NCI-H2227 (cell line): Measurements from ENCODE around the gene IRX3.
"Not testable (repeated sequence)": the region's sequence is repeated elsewhere in the genome, so short reads cannot be mapped to it uniquely, and the experiment has no call there.

Experiments
- DNase-seq: peaks from one replicate; lab custom pipeline; 2025; ENCODE audit not compliant: unreplicated experiment; lab: John Stamatoyannopoulos, UW

IRX3 gene

DNA sequence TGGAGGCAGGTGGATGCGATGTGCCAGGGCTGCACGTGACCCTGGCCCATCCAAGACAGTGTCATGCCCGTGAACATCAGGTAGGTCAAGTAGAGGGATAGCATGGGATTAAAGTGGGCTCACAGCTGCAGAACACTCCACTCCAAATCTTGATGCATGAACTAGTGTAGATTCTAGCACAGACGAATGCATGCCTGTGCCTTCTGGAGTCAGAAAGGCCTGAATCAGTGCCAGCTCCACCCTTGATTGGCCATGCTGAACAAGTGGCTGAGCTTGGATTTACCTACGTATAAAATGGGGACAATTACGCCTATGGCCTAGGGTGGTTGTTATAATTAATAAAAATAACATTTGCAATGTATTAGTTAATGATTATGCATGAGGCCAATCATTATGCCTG is 10.6 kb downstream of the IRX3 start:
- DNase-seq: no peak

DNA sequence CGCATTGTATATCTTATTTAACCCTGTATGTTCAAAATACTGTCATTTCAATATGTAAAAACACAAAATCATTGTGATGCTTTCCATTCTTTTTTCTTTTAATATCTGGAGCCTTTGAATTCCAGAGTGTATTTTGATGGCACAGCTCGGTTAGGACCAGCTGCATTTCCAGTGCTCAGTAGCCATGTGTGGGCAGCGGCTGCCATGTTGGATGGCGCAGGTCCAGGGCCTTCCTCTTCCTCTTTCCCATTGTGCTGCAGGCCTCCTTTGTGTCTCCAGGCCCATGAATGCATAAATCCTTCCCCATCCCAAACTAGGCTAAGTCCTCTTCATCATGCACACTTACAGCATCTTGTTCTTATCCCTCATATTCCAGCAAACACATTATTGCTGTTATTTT is 13.0 kb downstream of the IRX3 start:
- no peak for DNase-seq

DNA sequence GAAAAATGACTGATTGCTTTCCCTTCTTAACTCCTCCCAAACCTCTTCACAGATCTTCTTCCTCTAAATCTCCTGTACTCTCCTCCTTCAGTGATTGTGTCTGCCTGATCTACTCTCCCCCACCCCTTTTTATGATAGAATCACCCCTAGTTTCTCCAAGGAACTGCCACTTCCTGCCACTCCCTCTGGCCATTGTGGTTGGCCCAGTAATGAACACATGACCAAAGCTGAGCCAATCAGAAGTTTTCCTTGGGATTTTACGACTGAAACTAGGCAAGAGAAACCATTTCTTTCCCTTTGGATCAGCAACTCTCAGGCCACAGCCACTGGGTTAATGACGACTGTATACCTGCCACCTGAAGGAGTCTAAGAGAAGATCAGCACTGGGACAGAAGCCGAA is 15.9 kb downstream of the IRX3 start:
- DNase-seq: no peak

DNA sequence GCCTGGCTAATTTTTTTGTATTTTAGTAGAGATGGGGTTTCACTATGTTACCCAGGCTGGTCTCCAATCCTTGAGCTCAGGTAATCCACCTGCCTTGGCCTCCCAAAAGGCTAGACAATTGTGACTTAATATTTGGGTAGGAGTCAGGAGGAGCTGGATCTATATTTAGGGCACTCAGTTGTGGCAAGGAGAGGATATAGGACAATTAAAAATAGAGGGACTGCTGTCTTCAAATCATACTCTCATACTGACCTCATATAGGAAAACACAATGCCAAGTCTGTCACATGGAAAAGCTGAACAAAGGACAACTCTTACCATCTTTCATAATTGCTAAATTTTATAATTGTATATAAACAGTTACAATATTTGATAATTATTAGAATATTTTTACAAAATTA is 17.1 kb downstream of the IRX3 start:
- no peak for DNase-seq

DNA sequence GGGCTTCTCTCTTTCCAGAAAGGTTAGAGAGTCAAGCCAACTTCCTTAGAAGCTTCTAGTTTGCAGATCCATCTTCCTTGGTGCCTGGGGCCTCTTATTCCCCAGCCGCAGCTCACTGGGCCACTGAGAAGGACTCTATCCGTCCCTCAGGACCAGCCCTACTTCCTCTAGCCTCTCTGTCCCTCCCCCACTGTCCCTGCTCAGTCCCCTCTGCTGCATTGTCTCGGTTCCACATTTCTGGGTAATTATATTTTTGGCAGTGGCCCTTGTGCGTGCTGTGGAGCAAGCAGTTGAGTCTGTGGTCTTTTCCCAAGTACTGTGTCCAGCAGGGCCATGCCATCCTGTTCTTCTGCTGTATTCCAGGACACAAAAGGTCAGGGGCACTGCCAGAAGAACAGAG is 17.8 kb downstream of the IRX3 start:
- DNase-seq: no peak

DNA sequence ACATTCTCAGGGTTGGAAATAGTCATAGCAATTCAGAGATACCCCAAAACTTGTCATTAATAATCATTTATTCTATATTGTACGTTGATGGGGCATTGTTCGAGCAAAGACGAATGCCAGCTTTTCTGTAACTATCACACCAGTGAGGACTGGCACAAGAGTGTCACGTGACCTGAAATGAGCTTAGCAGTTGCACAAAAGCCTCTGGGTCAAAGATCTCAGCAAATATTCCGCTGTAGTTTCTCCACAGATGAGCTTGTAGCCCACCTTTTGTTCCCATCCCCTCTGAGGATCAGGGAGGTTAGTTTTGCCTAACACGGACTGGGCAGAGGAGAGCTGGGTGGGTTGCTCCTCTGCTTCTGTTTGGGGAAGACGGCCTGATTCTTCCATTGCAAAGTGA is 18.2 kb downstream of the IRX3 start:
- DNase-seq: no peak

DNA sequence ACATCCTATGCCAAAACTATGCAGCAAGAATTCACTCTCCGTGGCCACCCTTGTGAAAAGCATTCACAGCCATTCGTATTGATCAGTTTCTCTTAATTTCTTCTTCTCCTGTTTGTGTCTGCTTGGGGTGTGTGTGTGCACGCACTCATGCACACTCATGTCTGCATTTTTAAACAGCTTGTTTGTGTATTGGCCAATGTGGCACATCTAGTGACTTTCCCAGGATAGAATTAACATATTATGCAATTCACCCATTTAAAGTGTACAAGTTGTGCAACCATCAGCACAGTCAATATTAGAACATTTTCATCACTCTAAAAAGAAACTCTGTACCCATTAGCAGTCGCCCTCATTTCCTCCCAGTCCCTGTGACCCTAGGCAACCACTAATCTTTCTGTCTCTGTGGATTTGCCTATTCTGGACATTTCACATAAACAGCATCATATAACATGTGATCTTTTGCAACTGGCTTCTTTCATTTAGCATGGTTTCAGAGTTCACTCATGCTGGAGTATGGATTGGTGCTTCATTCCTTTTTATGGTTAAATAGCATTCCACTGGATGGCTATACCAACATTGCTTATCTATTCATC is 20.1 kb downstream of the IRX3 start:
- DNase-seq: no peak

DNA sequence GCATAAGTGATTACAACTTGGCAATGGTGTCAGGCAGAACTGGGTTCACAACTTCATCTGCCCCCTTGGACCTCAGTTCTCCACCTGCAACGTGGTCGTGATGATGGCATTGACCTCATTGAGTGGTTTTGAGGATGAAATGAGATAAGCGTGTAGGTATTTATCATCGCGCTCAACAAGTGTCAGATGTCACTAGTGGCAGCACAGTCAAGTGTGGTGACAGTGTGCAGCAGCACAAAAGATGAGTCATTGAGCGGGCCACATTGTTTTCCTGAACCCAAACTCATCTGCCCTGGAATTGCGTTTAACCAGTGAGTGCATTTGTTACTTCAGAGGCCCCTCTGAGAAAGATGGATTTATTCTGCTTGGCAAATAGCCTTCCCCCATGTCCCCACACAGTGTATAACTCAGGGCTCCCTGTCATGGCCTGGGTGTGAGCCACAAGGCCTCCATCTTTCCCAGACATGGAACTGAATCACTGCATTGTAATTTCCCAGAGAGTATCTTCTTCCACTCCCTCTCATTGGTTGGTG is 20.9 kb downstream of the IRX3 start:
- DNase-seq: no peak

DNA sequence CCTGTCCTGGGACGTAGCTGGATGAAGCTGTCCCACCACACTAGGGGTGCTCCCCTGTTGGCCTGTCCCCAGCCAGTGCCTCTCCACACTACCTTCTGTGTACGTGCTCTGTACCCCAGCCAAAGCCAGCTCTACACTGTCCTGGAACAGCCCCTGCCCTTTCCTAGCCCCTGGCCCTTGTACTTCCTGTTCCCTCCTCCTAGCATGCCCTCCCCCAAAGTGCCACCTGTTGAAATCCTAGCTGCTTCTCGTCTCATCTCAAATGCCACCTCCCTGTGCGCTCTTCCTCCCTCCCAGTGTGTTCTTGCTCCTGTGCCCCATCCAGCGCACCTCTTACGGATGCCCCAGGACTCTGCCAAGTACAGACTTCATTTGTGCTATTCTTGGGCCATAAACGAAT is 33.5 kb downstream of the IRX3 start:
- DNase-seq: no peak

DNA sequence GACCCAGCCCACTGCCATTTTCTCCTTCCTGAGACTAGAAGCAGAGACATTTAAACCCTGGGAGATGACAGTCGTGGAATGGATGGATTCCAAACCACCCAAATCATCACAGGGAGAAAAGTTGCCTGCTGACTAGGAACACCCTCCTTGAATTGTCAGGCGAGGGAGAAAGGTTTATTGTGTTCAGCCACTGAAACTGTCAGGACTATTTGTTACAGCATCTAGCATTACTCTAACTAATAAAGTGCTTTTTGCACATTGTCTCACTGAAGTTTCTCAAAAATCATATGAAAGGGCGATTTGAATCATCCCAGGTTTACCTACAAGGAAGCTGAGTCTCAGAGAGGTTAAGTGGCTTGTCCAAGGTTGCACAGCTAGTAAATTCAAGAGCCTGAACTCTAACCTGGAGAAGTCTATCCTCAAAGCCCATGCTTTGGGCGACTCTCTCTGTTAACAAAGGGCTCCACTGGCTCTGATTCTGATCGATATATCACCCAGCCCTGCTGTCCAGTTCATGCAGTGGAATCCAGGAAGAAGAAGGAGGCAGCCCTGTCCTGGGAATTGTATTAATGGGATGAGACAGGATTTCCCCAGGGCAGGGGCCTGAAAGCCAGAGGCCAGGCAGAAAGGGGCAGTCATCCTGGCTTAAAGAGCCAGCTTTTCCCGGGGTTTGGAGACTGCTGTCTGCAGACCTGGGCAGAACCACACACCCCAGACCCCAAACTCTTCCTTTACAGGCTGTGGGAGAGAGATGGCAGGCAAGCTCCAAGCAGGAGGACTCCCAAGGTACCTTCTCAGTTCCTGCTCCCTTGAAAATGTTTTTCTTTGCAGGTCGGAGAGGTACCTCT is 37.5 kb downstream of the IRX3 start:
- DNase-seq: no peak

DNA sequence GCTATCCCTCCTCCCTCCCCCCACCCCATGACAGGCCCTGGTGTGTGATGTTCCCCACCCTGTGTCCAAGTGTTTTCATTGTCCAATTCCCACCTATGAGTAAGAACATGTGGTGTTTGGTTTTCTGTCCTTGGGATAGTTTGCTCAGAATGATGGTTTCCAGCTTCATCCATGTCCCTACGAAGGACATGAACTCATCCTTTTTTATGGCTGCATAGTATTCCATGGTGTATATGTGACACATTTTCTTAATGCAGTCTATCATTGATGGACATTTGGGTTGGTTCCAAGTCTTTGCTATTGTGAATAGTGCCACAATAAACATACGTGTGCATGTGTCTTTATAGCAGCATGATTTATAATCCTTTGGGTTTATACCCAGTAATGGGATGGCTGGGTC is 38.9 kb downstream of the IRX3 start:
- DNase-seq: not testable (repeated sequence)

DNA sequence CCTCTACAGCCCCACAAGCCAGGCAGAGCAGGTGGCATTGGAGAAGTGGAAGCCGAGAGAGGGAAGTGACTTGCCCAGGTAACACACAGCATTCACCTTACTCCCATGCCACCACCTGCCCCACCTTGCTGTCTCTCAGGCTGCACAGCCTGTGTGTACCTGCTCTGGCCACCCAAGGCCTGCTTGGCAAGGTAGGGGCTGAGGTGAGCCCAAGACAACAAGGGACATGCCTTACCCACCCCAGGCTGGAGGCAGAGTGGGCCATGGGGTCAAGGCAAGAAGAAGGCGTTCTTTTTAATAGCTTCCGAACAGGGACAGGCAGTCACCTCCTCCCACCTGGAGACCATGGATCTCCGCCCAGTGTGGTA is 40.1 kb downstream of the IRX3 start:
- DNase-seq: no peak

DNA sequence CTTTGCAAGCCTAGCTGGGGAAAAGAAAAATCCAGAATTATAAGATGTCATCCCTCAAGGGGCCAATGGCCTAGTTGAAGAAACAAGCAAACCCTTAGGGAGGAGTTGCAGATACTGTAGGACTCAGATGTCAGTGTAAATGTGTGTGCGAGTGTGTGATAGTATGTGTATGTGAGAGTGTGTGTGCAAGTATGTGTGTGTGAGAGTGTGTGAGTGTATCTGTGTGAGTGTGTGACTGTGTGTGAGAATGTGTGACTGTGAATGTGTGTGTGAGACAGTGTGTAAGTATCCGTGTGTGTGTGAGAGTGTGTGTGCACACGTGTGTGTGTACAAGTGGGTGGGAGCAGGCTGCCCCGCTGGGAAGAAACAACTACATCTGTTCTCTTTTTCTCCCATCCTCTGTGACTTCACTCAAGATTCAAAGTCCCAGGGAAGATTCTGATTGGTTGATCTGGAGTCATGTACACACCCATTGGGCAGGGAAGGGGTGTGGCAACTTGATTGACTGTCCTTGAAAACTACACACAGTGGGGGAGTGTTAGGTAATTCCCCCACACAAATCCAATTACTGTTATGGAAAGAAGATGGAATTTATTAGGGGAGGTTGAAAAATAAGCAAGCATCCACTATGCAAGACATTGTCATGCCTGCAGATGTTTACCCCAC is 40.7 kb downstream of the IRX3 start:
- DNase-seq: no peak

DNA sequence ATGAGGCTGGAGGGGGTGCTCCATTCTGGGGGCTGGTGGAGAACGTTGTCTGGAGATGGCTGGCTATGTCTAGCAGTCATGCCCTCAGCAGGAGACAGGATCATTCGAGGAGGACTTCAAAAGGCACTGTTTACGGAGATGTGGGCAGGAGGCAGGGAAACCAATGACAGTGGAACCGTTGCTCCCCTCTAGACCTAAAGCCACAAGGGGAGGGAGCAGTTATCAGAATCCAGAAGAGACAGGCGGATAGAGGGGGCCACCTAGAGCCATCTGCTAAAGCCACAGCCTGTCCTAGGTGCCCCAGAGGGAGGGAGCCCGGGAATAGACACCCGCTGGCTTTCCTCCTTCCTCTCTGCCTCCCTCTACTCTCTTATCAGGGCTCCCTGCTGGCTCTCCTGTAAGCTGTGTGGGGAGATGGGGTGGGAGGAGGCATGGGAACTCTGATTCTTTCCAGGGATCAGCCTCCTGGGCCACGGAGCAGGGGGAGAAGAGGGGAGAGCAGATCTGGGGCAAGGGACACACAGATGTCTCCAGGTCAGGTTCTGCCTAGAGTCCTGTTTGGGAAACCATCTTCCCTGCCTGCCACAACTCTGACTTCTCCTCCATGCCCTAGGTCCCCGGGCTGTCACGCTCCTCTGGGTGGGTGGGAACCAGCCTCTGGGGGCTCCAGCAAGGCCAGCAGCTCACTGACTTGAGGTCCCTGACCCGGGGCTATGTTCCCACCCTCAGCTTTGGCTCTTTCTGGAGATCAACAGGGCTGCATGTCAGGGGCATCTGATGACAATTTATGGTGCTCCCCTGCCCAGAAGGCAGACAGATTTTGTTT is 42.3 kb downstream of the IRX3 start:
- no peak for DNase-seq

DNA sequence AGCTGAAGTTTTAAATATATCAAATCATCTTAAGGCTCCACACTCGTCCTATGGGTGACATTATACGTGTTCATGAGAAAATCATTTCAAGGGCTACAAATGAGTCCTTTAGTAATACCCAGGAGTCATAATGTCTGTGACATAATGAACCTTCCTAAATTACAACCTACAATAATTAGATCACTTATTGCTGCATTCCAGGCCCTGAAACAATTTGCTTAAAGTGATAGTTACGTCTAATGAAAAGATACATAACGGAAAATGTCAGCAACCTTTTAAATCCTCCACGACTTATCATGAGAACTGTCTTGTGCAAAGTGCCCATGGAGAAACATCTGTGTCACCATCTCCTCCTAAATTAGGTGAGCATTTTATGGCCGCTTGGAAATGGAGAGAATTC is 43.4 kb downstream of the IRX3 start:
- no peak for DNase-seq

DNA sequence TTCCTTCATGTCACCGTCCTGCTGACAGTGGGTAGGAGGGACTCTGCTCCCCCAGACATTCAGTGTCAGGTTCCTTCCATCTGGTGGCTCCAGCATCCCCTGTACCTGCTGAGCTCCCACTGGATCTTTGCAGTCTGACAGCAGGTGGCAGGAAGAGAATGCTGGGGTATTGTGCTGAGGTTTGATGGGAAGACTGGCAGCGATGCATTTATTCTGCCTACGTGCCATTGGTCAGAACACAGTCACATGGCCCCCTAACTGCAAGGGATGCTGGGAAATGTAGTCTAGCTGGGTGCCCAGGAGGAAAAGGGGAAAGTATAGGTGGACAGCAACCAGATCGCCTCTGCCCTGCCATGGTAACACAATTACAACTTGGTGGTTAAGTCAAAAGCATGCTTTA is 44.4 kb downstream of the IRX3 start:
- peak; percentile 2 for DNase-seq

DNA sequence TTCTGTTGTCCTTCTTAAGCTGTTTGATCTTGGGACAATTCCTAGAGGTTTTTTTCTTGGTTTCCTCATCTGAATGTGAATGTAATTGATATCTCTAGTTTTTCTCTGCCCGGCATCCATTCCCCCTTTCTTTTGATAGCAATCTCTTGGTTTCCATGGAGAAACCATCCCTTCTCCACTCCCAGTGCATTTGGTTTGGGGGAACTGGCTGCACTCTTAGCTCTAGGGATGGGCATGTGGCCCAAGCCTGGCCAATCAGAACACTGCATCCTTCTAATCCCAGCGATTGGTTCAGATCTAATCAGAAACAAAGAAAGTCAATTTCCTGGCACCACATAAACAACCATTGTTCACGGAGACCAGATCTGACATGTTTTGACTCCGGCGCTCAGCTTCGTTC is 45.1 kb downstream of the IRX3 start:
- no peak for DNase-seq

DNA sequence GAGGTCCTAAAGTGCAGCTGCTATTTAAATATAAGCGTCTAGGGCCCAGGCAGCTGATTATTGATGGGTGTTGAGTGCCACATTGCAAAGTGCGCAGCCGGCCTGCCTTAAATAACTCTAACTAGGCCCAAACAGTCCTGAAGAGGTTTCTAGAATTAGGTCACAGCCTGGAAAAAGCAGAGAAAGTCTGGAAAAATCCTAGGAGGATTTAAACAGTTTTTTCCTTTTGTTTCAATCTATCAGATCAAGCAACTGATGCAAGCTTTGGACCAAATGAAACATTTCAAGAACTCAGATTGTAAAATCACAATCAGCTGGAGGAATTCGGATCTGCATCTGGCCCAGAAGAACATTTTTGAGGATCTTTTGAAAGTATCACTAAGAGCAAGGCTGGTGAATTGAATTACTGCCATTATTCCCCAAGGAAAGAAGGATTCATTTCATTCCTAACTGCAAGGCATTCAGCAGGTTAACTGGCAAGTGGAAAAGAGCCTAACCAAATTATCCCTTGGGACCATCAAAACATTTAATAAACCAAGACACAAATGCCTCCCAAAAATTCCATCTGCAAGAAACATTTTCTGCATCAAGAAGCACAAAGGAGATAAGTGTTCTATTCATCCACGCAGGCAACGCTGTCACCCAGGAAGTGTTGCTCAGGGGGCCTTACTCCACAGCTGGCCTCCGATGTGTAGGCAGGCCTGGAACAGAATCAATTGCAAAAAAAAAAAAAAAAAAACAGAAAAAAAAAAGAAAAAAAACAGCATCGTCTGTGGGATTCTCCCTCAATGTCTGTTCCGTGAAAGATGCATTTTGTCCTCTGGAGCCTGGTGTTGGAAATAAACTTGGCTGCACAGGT is 46.1 kb downstream of the IRX3 start:
- DNase-seq: no peak

DNA sequence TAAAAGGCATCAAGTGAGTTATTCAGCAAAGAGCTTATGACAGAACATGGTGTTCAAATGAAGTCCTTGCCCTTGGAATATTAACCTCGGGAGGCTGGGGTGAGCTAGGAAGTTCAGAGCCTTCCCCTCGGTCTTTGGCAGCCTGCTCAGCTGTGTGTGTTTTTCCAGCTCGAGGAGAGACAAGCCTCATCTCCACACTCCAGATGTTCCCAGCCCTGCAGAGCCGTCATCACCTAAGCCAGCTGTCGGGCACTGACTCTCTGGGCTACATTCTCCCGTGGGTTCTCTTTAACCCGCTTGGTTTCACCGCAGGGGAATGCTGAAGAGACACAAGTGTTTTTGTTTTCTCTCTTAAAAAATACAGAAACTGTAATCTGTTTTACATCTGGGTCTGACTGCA is 47.1 kb downstream of the IRX3 start:
- no peak for DNase-seq

DNA sequence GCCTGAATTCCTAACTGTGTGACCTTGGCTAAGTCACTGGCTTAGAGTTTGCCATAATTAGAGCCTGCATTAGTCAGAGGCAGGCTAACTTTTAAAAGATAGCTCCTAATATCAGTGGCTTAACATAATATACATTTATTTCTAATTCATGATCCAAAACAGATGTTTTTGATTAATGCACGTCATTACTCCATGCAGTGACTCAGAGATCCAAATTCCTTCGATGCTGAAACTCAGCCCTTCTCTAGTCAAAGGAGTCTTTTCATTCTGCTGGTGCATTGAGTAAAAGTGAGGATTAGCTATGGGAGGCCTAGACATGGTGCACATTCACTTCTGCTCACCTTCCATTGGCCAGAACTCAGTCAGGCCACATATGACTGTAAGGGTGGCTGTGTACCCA is 49.8 kb downstream of the IRX3 start:
- DNase-seq: no peak
